Hepatocyte (in vitro differentiated cells): ENCODE results near the gene DCAF17.

Experiments used
- EZH2 ChIP-seq: fragments of 200-600 bp; sonication (generic); IDR thresholded peaks from 2 replicates; pipeline ENCODE4 v1.6.1; 2016; ENCODE audit warnings: antibody characterized with exemption, mild to moderate bottlenecking, borderline replicate concordance
- TF ChIP-seq, protein P1 (sequence below): fragments of 200-600 bp; sonication (generic); IDR thresholded peaks from 2 replicates; pipeline ENCODE4 v1.5.1; 2016; ENCODE audit warnings: antibody characterized with exemption, mild to moderate bottlenecking; ENCODE audit not compliant: poor library complexity

DNA sequence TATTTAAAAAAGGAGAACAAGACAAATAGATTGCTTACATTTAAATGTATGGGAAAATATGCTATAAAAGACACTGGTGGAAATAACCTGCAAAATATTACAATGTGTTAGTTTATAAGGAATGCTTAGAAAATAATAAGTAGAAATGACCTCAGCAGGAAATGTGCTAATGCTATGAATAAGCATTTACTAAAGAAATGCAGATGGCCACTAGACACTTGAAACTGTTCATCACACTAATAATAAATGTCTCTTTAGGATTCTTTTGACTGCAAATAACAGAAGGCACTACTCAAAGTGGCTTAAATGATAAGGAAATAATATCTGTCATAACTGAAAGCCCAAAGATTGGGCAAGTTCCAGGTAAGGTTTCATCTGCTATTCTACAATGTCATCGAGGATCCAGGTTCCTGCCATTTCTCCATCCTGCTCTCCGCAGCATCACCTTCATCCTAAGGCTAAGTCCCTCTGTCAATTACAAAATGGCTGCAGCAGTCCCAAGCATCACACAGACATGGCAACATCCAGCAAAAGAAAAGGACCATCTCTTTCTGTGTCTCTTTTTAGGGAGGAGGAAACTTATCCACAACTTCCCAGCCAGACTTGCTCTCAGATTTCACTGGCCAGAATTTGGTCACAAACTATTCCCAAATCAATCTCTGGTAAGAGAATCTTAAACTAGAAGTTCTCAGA lies 22.1 kb upstream of the DCAF17 start:
- TF ChIP-seq, protein P1, sequence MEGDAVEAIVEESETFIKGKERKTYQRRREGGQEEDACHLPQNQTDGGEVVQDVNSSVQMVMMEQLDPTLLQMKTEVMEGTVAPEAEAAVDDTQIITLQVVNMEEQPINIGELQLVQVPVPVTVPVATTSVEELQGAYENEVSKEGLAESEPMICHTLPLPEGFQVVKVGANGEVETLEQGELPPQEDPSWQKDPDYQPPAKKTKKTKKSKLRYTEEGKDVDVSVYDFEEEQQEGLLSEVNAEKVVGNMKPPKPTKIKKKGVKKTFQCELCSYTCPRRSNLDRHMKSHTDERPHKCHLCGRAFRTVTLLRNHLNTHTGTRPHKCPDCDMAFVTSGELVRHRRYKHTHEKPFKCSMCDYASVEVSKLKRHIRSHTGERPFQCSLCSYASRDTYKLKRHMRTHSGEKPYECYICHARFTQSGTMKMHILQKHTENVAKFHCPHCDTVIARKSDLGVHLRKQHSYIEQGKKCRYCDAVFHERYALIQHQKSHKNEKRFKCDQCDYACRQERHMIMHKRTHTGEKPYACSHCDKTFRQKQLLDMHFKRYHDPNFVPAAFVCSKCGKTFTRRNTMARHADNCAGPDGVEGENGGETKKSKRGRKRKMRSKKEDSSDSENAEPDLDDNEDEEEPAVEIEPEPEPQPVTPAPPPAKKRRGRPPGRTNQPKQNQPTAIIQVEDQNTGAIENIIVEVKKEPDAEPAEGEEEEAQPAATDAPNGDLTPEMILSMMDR, result no peak
- no peak for TF ChIP-seq EZH2
